Gastrocnemius medialis (tissue), 4 donors: ENCODE data around the gene HCRT.

Experiments
- CTCF ChIP-seq, 5 experiments: fragments of 450-650 bp in 3 of 5; fragments of 200-600 bp in 2 of 5; sonication (generic) in 2 of 5; IDR thresholded peaks in 4 of 5; conservative IDR thresholded peaks in 1 of 5; 1 replicate in 4 of 5; 2 replicates in 1 of 5; pipeline ENCODE4 v1.5.1; 2016 to 2019; ENCODE audit warnings: antibody characterized with exemption in 5 of 5, mild to moderate bottlenecking in 3 of 5, moderate library complexity in 3 of 5
- POLR2A ChIP-seq, 2 donors: fragments of 450-650 bp; IDR thresholded peaks; one replicate each; pipeline ENCODE4 v1.6.1; 2017; ENCODE audit warnings: antibody characterized with exemption in 2 of 2, mild to moderate bottlenecking in 2 of 2, moderate library complexity in 2 of 2

- TF ChIP-seq CTCF (IDR thresholded peaks at IDR 0.05 in 4 of 5, conservative IDR thresholded peaks at IDR 0.05 in 1 of 5) (no peak), POLR2A (IDR thresholded peaks at IDR 0.05) (no peak)
Observed at GRCh38 chr17:42214156-42214555, 28.9 kb upstream of the HCRT start.
